ENCODE results near the gene PTPN13.
"Not testable (repeated sequence)": the region's sequence is repeated elsewhere in the genome, so short reads cannot be mapped to it uniquely, and the experiment has no call there.

PTPN13 gene

DNA sequence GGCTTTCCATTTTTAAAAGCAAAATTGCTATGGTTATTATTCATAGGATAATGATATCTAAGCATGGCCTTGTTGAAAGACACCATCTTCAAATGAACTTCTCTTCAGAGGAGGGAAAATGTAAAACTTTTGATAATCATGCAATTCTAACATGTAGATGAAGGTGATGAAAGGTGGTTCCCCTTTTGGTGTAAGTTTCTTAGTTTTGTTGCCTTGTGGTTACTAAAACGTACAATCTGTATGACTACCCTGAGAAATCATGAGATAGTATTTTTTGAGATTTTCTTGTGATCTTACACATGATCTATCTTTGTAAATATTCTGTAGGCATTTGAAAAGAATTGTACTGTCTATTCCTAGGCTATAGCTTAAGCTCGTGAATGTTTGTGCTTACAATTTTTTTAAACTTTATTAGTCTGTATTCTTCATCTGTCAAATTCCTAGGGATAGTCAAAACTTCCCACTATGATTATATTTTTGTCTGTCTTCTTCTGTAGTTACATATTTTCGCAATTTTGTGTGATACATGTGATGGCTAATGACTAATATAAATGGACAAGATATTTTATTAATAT lies 47.5 kb downstream of the PTPN13 start:
- DNase-seq (ENCODE audit: low read depth, low spot score): no peak

DNA sequence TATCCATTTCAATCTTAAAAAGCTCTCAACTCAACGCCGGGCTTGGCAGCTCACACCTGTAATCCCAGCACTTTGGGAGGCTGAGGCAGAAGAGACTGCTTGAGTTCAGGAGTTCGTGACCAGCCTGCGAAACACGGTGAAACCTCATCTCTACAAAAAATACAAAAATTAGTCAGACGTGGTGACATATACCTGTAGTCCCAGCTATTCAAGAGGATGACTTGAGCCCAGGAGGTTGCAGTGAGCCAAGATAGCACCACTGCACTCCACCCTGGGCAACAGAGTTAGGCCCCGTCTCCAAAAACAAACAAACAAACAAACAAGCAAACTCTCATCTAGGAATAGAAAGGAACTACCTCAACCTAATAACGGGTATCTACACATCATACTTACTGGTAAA lies 50.8 kb downstream of the PTPN13 start:
- DNase-seq (ENCODE audit: low read depth, low spot score): no peak

DNA sequence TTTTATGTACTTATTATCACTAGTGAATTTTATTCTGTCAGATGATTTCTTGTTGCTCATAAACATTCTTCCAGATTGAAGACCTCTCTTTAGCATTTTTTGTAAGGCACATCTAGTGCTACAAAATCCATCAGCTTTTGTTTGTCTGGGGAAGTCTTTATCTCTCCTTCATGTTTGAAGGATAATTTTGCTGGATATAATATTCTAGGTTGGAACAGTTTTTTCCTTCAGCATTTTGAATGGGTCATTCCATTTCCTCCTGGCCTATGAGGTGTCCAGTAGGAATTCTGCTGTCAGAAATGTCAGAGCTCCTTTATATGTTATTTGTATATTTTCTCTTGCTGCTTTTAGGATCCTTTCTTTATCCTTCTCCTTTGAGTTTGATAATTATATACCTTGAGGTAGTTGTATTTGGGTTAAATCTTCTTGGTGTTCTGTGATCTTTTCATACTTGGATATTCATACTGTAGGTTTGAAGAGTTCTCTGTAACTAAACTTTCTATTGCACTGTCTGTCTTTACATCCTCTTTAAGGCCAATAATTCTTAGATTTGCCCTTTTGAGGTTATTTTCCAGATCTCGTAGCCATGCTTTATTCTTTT lies 58.3 kb downstream of the PTPN13 start:
- no peak for DNase-seq (ENCODE audit: low read depth, low spot score)

DNA sequence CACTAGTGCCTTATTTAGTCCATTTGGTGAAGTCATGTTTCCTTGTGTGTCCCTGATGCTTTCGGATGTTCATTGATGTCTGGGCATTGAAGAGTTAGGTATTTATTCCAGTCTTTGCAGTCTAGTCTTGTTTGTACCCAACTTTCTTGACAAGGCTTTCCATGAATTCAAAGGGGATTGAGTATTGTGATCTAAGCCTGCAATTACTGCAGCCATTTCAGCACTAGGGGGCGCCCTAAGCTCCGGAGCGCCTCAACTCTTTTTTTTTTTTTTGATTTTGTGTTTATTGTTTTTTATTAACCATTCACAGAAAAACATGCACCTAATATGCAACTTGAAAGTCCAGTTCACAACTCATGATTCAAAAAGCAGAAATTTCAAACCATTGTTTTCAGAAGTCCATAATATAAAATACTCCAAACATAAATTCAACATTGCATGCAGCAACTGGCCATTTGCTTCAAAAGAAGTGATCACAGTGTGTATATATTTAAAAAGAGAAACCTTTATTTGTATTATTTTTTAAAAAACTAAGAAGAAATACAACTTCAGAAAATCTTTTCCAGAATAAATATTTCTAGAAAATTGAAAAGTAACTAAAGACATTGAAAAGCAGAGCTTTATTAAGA lies 59.2 kb downstream of the PTPN13 start:
- no peak for DNase-seq (ENCODE audit: low read depth, low spot score)

DNA sequence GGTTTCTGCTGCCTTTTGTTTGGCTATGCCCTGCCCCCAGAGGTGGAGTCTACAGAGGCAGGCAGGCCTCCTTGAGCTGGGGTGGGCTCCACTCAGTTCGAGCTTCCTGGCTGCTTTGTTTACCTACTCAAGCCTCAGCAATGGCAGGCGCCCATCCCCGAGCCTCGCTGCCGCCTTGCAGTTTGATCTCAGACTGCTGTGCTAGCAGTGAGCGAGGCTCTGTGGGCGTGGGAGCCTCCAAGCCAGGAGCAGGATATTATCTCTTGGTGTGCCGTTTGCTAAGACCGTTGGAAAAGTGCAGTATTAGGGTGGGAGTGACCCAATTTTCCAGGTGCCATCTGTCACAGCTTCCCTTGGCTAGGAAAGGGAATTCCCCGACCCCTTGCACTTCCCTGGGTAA lies 62.7 kb downstream of the PTPN13 start:
- DNase-seq (ENCODE audit: low read depth, low spot score): not testable (repeated sequence)

DNA sequence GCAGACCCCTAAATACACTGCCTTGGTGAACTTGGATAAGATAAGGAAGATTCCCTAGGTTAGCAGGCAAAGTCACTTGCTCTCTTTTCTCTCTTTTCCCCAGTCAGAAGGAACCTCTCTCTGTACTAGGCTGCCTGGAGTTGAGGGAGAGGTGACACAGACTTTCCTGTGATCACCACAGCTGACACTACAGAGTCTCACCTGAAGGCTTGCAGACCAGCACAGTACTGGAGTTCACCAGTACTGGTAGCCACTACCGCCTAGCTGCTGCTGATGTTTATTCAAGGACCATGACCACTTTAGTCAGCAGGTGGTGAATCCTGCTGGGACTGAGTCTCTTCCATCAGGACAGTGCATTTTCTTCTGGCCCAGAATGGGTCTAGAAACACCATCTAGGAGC lies 63.3 kb downstream of the PTPN13 start:
- DNase-seq (ENCODE audit: low read depth, low spot score): no peak

DNA sequence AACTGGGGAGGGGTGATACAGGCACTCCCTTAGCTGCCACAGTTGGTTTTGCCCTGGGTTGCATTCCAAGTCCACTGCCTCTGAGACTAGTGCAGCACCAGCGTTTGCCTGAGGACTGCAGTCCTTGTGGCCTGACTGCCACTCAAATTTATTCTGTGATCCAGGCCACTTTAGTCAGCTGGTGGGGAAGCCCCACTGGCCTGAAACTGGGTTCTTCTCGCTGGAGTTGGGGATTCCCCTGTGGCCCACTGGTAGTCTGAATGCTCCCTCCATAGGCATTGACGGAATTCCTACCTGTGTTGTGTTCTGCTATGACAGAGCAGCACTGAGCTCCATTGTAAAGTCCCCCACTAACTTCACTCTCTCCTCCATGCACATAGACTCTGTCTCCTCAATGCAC lies 63.8 kb downstream of the PTPN13 start:
- no peak for DNase-seq (ENCODE audit: low read depth, low spot score)

DNA sequence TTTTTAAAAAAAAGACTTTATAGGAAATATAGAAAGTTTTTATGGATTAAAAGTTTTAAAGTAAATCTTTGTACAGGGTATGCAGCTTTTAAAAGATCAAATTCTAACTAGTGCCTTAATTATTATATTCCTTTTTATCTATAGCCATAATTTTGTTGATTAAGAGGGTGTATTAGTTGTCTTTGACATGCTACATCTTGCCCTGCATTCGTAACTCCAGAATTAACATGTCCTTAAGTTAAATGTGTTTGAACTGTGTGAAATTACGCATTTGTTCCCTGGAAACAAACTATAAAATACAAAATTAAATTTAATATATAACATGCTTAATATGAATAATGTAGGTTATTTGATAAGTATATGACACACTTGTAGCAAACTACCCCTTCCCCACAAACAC lies 66.3 kb downstream of the PTPN13 start:
- DNase-seq (ENCODE audit: low read depth, low spot score): no peak

DNA sequence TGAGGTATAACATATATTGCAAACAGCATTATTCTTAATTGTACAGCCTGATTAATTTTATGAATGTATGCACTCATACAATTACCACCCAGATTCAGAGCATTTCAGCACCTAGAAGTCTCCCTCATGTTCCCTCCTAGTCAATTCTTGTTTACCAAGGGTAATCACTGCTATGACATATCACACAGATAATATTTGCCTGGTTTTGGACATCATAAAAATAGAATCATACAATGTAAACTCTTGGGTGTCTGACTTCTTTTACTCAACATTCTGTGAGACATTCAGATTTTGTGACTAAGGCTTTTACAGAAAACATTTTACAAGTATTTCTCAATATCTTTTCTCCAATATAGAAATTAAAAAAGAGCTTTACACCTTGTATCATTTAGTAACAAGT lies 66.9 kb downstream of the PTPN13 start:
- DNase-seq (ENCODE audit: low read depth, low spot score): no peak

DNA sequence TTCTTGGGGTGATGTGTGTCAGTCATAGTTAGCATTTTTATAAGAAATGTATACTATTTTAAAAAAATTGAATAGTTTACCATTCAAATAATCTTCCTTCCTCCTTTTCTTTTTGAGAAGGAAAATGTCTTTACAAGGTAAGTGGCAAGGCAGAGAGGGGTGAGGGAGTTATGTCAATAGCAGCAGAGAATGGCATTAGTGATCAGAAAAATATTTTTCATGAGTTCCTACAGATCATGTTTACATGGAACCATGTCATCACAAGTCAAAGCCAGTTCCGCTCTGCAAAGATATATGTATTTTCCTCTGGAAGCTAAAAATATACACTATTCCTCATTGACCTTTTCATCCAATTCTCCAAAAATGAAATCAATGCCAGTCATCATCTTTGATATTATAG lies 67.3 kb downstream of the PTPN13 start:
- no peak for DNase-seq (ENCODE audit: low read depth, low spot score)

DNA sequence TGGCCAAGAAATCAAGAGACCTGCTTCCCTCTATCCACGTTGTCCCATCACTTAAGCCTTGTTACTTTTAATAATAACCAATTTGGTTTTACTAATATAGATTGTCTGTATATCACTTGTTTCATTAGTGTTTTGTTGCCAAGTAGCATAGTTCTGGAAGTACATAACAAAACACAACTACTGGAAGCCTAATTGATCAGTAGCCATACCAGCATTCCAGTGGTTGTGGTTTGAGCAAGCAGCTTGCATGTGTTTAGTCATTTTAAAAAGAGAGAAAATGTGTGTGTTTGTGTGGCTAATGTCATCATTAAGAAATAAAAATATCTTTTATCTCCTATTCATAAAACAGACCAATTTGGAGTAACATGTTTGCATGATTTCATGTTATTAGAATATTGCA lies 70.8 kb downstream of the PTPN13 start:
- no peak for DNase-seq (ENCODE audit: low read depth, low spot score)

DNA sequence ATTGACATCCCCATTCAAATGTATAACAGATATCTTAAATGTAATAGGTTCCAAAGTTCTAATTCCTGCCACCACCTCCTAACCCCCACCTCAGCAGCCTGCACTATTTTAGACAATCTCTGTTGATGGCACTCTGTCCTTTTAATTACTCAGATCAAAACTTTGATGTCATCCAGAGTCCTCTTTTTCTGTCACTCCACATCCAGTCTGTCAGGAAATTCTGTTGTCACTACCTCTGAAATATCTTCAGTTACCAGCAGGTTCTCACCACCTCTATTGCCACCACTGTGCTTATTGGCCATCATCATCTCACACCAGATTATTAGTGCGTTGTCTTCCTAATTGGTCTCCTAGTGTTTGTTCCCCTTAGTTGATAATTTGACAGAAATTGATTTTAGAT lies 76.2 kb downstream of the PTPN13 start:
- no peak for DNase-seq (ENCODE audit: low read depth, low spot score)

DNA sequence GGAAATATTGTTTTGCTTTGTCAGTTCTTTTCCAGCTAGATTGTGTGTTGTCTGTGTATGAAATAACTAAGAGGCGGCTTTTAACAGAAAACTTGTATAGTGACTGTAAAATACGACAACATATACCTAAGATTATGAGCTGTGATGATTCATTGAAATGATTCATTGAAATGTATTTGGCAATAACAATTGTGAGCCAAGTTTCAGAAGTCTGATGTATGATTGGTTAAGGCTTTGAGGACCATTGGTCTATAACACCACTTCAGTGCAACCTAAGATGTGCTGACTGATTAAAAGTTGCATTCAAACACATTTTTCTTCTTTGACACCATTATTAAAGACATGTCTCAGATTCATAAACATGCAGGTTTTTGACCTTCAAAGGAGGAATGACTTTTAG lies 76.6 kb downstream of the PTPN13 start:
- DNase-seq (ENCODE audit: low read depth, low spot score): no peak

DNA sequence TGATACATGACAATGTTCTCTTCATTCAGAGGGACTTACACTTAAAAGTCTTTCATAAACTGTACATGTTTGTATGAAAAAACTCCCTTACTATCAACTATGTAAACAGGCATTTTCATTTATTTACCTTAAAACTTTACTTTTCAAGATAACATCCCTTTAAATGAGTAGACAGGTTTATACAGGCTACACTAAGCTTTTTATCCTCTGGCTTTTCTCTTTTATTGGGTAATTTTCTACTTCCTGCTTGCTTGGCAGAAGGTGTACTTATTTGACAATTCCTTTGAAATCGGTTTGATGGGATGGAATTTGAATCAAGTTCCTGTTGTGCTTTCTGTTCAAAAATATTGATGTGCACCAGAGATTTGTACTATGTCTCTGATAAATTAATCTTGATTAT lies 81.4 kb downstream of the PTPN13 start:
- no peak for DNase-seq (ENCODE audit: low read depth, low spot score)

DNA sequence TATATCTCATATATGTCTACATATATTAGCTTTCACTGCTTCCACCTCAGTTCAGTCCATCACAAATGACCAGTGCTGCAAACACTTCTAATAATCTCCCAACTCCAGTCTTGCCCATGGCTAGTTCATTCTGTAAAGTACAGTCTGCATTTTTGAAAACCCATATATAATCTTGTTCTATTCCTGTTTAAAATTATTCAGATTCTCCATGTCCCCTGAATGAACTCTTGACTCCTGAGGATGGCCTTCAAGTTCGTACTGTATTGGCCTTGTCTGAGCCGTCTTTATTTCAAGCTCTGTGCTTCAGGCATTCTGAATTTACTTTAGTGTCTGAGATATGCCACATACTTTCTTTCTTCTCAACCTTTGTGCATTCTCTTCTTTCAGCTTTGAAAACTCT lies 84.7 kb downstream of the PTPN13 start:
- DNase-seq (ENCODE audit: low read depth, low spot score): no peak

DNA sequence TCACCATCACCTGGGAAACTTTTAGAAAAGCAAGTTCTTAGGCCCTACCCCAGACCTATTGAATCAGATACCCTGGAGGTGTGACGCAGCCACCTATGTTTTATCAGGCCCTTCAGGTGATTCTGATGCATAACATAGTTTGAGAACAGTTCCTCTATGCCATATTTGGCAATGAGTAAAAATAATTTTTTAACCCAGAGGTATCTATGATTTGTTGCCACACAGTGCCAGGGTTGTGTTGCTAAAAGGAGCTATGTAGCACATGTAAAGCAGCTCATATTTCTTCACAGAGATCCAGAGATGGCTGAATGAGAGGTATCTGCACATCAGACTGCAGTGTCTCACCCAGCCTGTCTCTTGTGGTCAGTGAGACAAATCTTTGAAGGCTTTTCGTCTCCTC lies 85.3 kb downstream of the PTPN13 start:
- no peak for DNase-seq (ENCODE audit: low read depth, low spot score)

DNA sequence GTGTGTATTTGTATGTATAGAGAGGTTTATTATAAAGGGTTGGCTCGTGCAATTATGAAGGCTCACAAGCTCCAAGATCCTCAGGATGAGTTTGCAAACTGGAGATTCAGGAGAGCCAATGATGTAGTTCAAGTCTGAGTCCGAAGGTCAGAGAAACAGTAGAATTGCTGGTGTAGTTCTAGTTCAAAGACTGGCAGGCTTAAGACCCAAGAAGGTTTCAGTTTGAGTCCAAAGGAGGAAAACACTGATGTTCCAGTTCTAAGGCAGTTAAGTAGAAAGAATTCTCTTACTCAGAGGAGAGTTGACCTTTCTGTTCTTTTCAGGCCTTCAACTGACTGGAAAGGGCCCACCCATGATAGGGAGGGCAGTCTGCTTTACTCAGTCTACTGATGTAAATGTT lies 89.1 kb downstream of the PTPN13 start:
- DNase-seq (ENCODE audit: low read depth, low spot score): no peak

DNA sequence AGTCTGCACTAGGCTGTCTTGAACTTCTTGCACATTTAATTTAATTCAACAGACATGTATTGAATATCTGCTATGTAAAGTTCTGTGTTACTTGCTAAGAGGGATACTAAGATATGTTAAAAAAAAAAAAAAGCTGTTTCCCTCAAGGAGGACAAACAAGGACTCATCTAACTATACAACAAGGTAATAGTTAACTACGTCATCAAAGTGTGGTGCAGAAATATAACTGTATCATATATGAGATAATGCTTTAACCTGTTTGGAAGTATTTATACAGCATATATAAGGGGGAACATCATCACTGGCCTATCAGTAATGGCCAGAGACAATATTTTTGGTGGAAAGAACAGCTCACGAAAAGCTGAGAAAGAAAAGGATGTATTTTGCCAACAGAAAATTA lies 89.9 kb downstream of the PTPN13 start:
- DNase-seq (ENCODE audit: low read depth, low spot score): no peak

DNA sequence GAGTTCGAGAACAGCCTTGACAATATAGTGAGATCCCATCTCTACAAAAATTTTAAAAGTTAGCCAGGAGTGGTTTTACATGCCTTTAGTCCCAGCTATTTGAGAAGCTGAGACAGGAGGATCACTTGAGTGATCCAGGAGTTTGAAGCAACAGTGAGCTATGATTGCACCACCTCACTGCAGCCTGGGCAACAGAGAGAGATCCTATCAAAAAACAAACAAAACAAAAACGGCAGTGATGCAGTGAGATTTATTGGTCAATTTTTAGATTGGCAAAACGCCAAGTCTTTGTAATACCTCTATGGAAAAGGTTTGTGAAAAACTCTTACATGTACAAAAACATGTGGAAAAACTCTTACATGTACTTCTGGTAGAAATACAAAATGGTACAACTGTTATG lies 91.3 kb downstream of the PTPN13 start:
- DNase-seq (ENCODE audit: low read depth, low spot score): no peak

DNA sequence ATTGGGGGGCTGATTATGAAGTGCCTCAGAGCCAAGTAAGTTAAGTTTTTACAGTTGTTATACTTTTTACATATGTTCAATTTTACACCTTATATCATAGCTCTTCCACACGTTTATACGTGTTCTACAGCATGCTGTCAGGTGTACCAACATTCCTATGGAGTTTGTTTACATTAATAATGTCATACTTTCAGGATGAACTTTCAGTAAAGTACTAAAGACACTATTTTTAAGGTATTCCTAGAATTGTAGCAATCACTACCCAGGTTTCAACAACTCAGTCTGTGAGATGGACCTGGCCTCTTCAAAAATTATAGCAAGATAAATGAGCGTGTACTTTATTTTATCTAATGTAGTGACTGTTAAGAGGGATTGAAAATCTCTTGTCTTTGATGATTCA lies 92.6 kb downstream of the PTPN13 start:
- DNase-seq (ENCODE audit: low read depth, low spot score): no peak

DNA sequence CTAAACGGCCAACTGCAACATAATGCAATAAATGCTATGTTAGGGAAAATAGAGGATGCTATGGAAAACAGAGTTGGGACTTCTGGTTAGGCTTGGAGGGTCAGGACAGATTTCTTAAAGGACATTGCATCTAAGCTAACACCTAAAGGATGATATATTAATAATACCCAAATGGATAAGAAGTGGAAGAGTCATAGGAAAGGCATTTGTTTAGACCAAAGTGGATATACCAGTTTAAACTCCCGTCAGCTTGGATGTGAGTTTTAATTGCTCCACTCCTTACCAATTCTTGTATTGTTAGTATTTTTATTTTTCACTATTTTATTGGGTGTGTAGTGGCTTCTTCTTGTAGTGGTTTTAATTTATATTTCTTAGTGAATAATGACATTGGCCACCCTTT lies 93.9 kb downstream of the PTPN13 start:
- DNase-seq (ENCODE audit: low read depth, low spot score): no peak

DNA sequence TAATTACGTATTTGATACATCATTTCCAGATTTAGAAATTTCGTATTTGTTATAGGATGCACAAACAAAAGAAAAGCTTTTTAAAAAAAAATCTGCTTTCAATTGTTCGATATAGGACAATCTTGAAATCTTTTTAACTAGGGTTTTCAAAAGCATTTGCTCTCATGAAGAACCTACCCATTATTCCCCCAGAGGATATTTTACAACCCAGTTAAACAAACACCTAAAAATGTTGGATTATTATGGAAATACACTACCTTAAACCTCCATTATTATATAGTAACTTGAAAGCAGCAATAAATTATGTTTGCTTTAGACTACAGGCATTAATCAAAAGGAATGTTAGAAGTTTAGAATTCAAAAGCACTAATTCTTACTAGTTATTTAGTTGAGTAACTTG lies 110.5 kb downstream of the PTPN13 start:
- no peak for DNase-seq (ENCODE audit: low read depth, low spot score)

DNA sequence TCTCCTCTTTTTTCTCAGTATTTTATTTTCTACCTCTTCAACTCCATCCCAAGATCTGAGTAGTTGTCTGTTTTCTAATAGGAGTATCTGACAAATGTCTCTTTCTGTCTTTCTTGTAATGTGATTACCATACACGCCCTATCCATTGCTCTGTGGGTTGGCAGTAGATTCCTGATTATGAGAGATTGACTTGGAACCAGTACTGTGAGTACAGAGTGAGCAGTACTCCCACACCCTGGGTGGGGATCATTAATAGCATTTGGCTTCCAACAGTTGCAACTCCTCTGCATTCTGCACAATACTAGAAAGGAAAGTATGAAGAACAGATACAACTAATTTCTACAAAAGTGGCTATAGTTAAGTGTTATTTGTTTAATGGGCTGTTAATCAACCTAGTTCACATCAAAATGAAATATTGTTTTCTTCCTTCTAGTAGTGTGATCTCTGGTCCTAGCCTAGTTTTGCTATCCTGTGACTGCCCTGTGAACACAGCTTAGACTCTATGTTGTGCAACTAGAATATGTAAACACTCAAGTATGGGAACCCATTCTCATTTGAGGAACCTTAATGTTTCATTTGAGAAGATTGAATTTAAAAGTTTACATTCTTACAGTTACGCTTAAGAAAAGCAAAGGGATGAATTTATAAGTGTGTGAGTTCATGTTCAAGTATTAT lies 112.9 kb downstream of the PTPN13 start:
- DNase-seq (ENCODE audit: low read depth, low spot score): no peak

Measured in brain pericyte (primary cell).